ENCODE measurements around the gene CDC20B.

Gene CDC20B, protein sequence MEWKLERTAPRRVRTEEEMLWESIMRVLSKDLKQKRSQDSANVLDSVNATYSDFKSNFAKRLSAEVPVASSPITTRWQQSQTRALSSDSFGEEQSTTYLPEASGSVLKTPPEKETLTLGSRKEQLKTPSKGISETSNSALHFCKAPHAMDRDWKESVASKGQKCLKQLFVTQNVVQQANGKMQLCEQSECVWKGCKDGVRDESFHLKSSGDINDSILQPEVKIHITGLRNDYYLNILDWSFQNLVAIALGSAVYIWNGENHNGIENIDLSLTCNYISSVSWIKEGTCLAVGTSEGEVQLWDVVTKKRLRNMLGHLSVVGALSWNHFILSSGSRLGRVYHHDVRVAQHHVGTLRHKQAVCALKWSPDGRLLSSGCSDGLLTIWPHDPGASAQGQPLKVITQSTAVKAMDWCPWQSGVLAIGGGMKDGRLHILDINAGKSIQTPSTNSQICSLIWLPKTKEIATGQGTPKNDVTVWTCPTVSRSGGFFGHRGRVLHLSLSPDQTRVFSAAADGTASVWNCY

GRCh38 chr5:55172937-55173686, at the start of gene CDC20B:
Gene CDC20B, minus strand, starts transcription at chr5:55173177. Its CDS starts 177 bp downstream, at chr5:55173000.
- peak; percentile 49 for DNase-seq (ENCODE audit: low read depth)

GRCh38 chr5:55222092-55222984, 49.4 kb upstream of the CDC20B start:
- DNase-seq (ENCODE audit: low read depth), result no peak

DNA sequence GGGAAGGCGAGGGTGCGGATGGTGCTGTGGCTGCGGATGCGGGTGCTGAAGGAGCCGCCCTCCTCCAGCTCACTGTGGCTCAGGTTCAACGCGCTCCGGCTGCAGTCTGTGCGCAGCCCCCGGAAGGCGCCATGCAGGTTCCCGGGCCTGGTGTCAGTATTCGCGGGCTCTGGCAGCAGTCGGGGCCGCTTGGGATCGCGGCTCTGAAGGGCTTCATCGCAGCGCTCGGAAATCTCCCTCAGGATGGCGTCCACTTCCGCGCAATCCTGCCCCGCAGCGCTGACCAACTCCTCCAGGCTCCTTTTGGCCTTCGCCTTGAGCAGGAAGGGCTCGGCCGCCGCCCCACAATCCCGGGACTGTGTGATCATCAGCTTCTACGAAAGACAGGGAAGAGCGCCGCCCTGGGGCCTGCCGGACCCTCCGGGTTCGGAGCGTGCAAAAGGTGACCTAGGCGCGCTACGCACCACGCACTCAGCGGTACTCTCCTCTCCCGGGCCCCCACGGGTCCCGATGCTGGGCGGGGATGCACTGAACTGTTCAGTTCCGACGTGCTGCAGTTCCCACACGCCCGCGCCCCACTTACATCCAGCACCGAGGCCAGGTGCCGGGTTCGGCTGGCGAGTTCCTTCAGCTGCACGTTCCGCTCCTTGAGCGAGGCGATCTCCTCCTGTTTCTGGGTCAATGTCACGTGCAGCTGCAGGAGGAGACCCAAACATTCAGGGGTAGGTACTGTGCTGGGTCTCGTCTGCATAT, 47.6 kb upstream of the CDC20B start:
- no peak for DNase-seq (ENCODE audit: low read depth)

DNA sequence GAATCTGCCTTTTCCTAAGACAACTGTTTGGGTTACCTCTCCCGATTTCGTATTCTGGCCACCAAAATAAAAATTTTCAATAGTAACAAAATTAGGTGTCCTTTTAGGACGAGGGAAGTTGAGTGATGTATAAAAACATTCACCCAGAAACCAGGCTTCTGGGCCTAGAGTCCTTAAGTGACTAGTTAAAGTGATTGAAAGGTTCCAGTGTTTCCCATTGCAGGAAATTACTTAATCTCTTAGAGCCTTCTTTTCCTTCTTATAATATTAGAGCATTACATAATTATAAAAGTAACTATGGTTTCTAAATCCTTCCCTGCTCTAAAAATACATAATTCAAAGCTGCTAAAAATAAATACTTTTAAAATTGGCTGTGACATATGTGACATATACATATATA, 46.8 kb upstream of the CDC20B start:
- DNase-seq (ENCODE audit: low read depth), result no peak

GRCh38 chr5:55218967-55219366, 46.0 kb upstream of the CDC20B start:
- DNase-seq (ENCODE audit: low read depth), result no peak

DNA sequence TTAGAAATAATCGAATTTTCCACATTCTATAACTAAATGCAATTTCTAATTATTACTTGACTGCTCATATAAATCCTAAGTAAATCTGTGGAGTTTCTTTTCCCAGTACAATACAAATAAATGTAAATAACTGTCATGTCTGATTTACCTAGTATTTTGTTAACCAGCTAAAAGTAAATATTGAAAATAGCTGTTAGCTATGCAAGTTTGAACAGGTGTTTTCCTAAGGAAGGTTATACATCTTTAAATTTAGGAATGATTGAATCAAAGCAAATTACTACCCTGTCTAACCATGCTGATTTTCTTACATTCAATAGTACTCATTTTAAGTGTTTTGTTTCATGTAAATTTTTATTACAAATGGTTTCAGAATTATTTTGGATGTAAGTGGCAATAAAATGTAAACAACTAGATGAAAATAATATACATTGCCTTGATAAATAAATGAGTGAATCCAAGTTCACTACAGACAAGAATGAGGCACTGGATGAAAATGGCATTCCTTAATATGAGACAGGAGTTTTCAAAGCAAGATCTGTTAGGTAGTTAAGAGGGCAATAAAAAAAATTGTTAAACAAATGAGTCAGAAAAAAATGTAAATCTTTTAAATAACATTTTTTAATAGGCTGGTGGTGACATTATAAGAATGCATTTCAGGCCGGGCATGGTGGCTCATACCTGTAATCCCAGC, 38.4 kb upstream of the CDC20B start:
- DNase-seq (ENCODE audit: low read depth), result no peak

DNA sequence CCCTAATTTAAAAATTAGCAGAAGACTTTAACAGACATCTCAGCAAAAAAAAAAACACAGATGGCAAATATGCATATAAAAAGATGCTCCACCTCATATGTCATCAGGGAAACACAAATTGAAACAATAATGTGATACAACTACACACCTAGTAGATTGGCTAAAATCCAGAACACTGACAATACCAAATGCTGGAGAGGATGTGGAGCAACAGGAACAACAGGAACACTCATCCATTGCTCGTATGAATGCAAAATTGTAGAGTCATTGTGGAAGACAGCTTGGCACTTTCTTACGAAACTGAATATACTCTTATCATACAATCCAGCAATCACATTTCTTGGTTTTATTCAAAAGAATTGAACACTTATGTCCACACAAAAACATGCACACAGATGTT, 32.0 kb upstream of the CDC20B start:
- no peak for DNase-seq (ENCODE audit: low read depth)

DNA sequence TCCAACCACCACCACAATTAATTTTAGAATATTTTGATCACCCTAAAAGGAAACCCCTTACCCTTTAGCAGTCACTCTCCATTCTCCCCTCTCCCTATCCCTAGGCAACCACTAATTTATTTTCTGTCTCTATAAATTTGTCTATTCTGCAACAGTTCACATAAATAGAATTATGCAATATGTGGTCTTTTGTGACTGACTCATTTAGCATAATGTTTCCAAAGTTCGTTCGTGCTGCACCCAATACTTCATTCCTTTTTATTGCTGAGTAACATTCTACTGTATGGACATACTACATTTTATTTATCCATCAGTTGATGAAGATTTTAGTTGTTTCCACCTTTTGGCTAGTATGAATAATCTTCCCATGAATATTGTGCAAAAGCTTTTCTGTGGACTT, 18.2 kb upstream of the CDC20B start:
- no peak for DNase-seq (ENCODE audit: low read depth)

DNA sequence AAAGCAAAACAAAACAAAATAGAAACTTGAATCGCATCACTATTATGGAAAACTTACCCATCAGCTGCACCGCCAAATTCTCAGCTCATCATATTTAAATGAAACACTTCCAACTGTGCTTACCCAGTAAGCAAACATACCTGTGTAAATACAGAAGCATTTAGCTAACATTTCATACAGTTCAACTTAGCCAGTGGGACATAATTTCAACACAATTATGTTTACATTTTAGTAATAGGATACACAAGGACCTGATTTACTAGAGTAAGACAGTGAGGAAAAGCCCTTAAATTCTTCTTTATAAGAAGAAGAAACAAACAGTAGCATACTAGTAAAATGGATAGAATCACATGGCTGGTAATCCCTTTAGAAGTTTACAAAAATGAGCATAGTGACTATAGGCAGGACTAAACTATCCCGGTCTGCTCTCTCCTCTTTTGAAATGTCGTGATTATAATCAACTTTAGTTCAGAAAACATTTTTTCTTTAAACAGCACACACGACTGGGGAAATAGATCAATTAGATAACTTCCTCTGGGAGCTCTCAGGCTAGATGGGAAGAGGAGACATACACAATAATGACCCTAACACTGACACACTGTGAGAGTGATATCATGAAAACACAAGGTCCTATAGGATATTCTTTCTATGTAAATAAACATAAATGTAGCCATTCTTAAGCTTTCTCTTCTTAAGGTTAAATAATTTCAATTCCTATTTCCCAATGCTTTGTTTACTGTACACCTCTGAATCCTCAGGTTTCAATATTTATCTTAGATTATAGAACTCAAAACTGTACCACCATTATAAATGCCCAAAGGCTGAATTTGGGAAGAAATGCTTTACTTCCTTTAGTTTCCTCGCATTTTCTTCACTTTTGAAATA, 15.9 kb upstream of the CDC20B start:
- DNase-seq (ENCODE audit: low read depth), result no peak

GRCh38 chr5:55187370-55187769, 14.4 kb upstream of the CDC20B start:
- DNase-seq (ENCODE audit: low read depth), result no peak

DNA sequence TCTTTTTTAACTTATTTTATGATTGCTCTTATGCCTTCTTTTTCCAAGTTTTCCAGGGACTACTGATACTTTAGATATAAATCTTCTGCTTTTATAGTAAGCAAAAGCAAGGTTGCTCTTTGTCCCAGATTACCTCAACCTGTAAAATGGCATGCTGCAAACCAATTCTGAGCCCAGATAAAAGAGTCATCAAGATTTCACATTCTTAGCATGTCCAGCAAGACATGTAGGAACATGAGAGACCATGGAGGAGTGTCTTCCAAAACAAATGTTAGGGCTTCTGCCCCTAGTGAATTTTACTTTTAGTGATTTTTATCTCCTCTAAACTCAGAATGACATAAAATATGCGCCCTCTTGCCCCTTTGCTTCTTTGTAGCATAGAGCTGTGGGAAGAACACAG, 7.0 kb upstream of the CDC20B start:
- DNase-seq (ENCODE audit: low read depth), result no peak

DNA sequence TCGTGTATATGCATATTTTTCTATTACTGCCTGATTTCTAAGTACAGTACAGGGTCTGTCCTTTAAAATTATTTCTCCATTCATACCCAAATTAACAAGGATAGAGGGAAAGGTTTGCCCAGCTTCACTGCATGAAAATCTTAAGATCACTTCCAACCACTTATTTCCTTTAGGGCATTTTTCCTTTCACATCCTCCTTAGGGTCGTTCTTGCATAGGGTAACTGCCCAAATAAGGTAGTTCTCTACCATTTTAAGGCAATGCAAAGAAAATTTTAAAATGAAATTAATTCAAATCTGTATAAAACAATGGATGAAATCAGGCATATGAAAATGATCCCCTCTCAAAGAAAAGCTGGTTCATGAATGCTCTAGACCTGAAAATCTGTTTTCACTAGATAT, 4.1 kb upstream of the CDC20B start:
- no peak for DNase-seq (ENCODE audit: low read depth)

- no peak for DNase-seq (ENCODE audit: low read depth)
These were observed 3.3 kb upstream of the CDC20B start for GRCh38 chr5:55176176-55176818.

DNA sequence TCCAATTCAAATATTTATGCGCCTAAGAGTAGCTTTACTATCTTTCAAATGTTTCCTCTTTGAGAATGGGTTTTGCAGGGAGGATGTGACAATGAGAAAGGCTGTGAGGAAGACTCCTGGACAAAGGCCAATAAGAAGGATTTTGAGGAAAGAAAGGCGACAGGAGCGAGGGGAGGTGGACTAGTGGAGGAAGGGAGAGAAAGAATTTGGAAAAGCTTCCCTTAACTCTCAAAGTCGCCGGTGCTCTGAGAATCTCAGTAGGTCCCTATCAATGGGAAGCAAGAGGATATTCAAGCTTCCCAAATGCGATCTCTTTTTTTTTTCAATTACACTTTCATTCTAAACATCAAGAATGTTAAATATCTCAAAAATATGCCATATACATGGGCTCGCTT, 2.8 kb upstream of the CDC20B start:
- DNase-seq (ENCODE audit: low read depth), result no peak

- no peak for DNase-seq (ENCODE audit: low read depth)
These were observed 782 bp upstream of the CDC20B start for GRCh38 chr5:55173687-55174230.

DNA sequence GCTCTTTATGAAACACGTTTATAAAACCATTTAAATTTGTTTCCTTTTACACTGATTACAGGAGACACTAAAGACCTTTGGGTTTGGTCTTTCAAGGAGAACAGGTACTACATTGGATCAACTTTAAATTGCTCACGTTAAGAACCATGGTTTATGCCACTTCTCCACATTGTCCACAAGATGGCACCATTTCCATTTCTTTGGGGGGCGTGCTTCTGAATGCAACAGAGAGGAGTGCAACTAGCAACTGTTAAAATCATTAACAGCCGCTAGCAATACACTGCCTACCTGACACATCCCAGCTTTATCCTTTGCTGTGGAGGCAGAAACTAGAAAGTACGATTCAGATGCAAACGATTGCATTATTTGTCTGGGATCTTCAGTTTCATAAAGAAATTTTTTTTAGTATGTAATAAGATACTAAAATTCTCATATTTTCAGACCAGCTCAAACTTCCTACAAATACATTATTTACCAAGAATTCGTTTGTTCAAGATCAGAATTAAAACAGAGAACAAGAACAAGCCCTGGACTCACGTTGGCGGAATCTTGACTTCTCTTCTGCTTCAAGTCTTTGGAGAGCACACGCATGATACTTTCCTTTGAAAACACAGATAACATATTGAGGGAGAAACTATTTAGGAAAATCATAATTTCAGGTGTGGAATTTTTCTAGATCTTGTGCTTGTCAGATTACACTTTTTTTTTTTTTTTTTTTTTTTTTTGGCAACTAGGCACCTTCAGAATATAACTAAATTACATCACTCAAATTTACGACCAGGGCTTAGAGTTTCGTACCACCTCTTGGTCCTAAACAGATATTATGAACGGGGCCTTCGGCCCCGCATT, 702 bp downstream of the CDC20B start:
- peak; percentile 65 for DNase-seq (ENCODE audit: low read depth)

DNA sequence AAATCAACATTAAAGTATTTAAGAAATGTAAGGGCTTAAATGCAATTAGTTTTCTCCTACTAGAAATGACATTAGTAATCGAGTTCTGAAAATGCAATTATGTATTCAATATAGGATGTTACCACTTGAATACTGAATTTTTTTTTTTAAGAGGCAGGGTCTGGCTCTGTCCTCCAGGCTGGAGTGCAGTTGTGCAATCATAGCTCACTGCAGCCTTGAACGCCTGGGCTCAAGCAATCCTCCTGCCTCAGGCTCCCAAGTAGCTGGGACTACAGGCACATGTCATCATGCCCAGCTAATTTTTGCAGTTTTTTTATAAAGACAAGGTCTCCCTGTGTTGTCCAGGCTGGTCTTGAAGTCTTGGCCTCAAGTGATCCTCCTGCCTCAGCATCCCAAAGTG, 1.5 kb downstream of the CDC20B start:
- DNase-seq (ENCODE audit: low read depth), result no peak

GRCh38 chr5:55162666-55163065, 10.3 kb downstream of the CDC20B start:
- no peak for DNase-seq (ENCODE audit: low read depth)
